HFF-Myc (cell line): ENCODE data around the gene HBZ.

Source experiments
- DNase-seq: peaks from one replicate; pipeline ENCODE4 v3.0.0-alpha.2; 2011; ENCODE audit warnings: low read depth; ENCODE audit errors: extremely low read depth
- H3K4me3 ChIP-seq: replicated peaks from 2 replicates; pipeline ENCODE4 v1.5.1; 2011; ENCODE audit warnings: low read depth, mild to moderate bottlenecking, control low read depth, low read length
- TF ChIP-seq, protein P1 (sequence below): IDR thresholded peaks from 2 replicates; pipeline ENCODE4 v1.5.1; 2012; ENCODE audit warnings: mild to moderate bottlenecking, low read depth, low read length, control low read depth; ENCODE audit errors: missing control alignments

HBZ gene

GRCh38 chr16:187330-187729 is 34.9 kb downstream of the HBZ start:
- no peak overlapping the region for H3K4me3 ChIP-seq
- DNase-seq, result no peak
- TF ChIP-seq, protein P1, sequence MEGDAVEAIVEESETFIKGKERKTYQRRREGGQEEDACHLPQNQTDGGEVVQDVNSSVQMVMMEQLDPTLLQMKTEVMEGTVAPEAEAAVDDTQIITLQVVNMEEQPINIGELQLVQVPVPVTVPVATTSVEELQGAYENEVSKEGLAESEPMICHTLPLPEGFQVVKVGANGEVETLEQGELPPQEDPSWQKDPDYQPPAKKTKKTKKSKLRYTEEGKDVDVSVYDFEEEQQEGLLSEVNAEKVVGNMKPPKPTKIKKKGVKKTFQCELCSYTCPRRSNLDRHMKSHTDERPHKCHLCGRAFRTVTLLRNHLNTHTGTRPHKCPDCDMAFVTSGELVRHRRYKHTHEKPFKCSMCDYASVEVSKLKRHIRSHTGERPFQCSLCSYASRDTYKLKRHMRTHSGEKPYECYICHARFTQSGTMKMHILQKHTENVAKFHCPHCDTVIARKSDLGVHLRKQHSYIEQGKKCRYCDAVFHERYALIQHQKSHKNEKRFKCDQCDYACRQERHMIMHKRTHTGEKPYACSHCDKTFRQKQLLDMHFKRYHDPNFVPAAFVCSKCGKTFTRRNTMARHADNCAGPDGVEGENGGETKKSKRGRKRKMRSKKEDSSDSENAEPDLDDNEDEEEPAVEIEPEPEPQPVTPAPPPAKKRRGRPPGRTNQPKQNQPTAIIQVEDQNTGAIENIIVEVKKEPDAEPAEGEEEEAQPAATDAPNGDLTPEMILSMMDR, result no peak

DNA sequence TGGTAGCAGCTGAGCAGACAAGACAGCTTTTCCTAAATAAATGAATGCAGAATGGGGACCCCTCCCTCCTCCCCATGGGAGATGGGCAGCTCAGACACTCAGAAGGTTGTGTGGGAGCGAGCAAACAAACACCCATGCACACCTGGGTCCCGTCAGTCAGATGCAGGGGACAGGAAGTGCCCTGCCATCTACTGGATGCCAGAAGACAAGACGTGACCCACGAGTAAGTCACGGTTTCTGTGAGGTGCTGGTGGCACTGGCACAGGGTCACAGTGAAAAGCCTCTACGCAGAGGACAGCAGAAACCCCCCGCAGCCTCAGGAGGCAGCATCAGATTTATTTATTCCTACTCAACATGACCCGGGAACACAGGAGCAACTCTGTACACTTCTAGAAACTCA is 36.2 kb downstream of the HBZ start:
- no peak for DNase-seq
- TF ChIP-seq, protein P1, result no peak

GRCh38 chr16:189604-190186 is 37.3 kb downstream of the HBZ start:
- no peak for DNase-seq
- H3K4me3 ChIP-seq, result no peak overlapping the region
- TF ChIP-seq, protein P1, result no peak

More for the DNA sequence above, 36.2 kb downstream of the HBZ start:
- H3K4me3 ChIP-seq, result no peak overlapping the region

DNA sequence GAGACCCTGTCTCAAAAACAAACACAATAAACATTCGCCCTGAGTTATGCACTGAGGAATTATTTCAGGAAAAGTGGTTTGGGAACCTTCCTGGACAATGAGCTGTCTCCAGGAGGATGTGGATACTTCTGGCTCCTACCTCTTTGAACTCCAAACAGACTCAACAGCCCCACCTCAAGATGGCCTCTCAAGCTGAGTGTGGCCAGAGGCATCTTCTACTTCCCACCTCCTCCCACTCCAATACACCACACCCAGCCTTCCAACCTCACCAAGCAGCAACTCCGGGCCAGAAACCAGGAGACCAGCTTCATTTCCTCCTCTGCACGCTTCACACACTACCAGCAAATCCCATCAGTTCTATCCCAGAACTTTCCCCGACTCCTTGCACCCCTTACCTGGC is 39.4 kb downstream of the HBZ start:
- no peak overlapping the region for H3K4me3 ChIP-seq
- DNase-seq, result no peak
- TF ChIP-seq, protein P1, result no peak

- H3K4me3 ChIP-seq, result no peak overlapping the region
- no peak for DNase-seq
Observed at GRCh38 chr16:192686-193085, 40.2 kb downstream of the HBZ start.

DNA sequence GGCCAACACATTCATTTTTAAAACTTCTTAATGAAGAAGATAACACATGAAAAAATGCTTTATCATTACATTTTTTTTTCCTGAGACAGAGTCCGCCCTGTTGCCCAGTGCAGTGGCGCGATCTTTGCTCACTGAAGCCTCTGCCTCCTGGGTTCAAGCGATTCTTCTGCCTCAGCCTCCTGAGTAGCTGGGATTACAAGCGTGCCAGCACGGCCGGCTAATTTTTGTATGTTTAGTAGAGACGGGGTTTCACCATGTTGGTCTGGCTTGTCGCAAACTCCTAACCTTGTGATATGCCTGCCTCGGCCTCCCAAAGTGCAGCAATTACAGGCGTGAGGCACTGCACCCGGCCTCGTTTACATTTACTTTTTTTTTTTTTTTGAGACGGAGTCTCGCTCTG is 41.0 kb downstream of the HBZ start:
- no peak for DNase-seq
- no peak overlapping the region for H3K4me3 ChIP-seq
- TF ChIP-seq, protein P1, result no peak

More at GRCh38 chr16:192686-193085, 40.2 kb downstream of the HBZ start:
- TF ChIP-seq, protein P1, result no peak

DNA sequence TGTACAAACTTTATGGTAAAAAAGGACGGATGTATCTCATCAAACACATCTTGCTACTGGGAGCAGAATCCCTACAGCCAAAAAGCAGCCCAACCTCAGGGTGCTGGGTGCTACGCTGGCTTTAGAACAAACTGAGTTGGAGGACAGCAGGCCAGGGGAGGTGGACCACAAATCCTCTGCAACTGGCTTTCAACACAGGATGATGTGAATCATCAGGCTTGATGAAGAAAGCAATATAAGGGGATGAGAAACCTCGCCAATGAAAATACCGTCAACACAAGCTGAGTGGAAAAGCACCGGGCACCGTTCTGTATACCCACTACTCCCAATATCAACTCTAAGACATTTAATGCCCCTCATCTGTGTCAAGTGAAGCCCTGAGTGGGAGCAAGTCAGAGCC is 42.1 kb downstream of the HBZ start:
- DNase-seq, result no peak
- TF ChIP-seq, protein P1, result no peak

More for the DNA sequence above, 42.1 kb downstream of the HBZ start:
- no peak overlapping the region for H3K4me3 ChIP-seq
